Germinal center (tissue), 1 donor: Measurements from ENCODE around the gene MAP6D1.

ENCODE experiments used
- DNase-seq: peaks from one replicate; pipeline ENCODE4 v3.0.0; 2012; ENCODE audit warnings: mixed read lengths, low spot score

MAP6D1 gene

GRCh38 chr3:183823963-183824362 is 1.4 kb downstream of the MAP6D1 start:
- no peak for DNase-seq

- no peak for DNase-seq
Observed at GRCh38 chr3:183822631-183823030, 2.7 kb downstream of the MAP6D1 start.

- no peak for DNase-seq
Observed at GRCh38 chr3:183819831-183820230, 5.5 kb downstream of the MAP6D1 start.

GRCh38 chr3:183818706-183819624 is 6.4 kb downstream of the MAP6D1 start:
- no peak for DNase-seq

GRCh38 chr3:183818041-183818620 is 7.2 kb downstream of the MAP6D1 start:
- no peak for DNase-seq

- DNase-seq, result no peak
Observed at GRCh38 chr3:183817639-183818038, 7.7 kb downstream of the MAP6D1 start.

GRCh38 chr3:183816681-183817510 is 8.5 kb downstream of the MAP6D1 start:
- DNase-seq, result no peak

- DNase-seq, result peak; percentile 26
Observed at GRCh38 chr3:183815951-183816475, 9.4 kb downstream of the MAP6D1 start.

GRCh38 chr3:183815563-183815940 is 9.8 kb downstream of the MAP6D1 start:
- peak; percentile 24 for DNase-seq

- no peak for DNase-seq
Observed at GRCh38 chr3:183814240-183814639, 11.1 kb downstream of the MAP6D1 start.

GRCh38 chr3:183812761-183813445 is 12.5 kb downstream of the MAP6D1 start:
- no peak for DNase-seq

GRCh38 chr3:183811638-183812037 is 13.7 kb downstream of the MAP6D1 start:
- no peak for DNase-seq

- DNase-seq, result no peak
Observed at GRCh38 chr3:183810643-183811594, 14.5 kb downstream of the MAP6D1 start.

- no peak for DNase-seq
Observed at GRCh38 chr3:183809270-183809669, 16.1 kb downstream of the MAP6D1 start.

- no peak for DNase-seq
Observed at GRCh38 chr3:183808355-183808754, 17.0 kb downstream of the MAP6D1 start.

GRCh38 chr3:183807881-183808280 is 17.5 kb downstream of the MAP6D1 start:
- no peak for DNase-seq

GRCh38 chr3:183807209-183807728 is 18.1 kb downstream of the MAP6D1 start:
- DNase-seq, result no peak

- DNase-seq, result no peak
Observed at GRCh38 chr3:183802989-183803388, 22.4 kb downstream of the MAP6D1 start.

- no peak for DNase-seq
Observed at GRCh38 chr3:183801601-183802000, 23.8 kb downstream of the MAP6D1 start.

- DNase-seq, result no peak
Observed at GRCh38 chr3:183800243-183800863, 25.0 kb downstream of the MAP6D1 start.
